ENCODE measurements around the gene GDAP1L1. TPM values are rescaled to one million over a fixed set of nuclear protein-coding genes. Genes with fewer than 3 reads are reported as not detected.
A peak's percentile ranks its signal among the peaks of the same experiment; 100 is the strongest.

Gene GDAP1L1
- total RNA-seq, 1 donor from 2014 or later, result 1.7 TPM

DNA sequence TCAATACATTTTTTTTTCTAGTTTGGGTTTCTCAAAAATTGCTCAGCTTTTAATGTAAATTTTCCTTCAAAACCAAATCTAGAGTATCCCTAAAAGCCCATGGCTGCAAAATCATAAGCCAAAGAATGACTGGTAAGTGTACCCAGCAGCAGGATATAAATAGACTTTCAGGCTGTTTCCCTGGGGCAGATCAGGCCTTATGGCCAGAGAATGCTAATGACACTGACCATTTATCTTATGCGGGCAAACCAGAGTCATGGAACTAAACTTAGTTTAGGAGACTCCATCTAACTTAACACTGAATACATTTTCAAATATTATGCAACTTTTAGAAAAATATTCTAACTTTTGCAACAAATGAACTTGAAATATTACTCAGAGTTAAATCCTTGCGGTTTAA is 43.9 kb upstream of the GDAP1L1 start:
- H3K36me3 Mint-ChIP-seq (ENCODE audit: low read depth, unreplicated experiment), result peaks cover 21% of the 10 kb centered on the region
- peaks cover 3% of the 10 kb centered on the region for H3K4me1 Mint-ChIP-seq (ENCODE audit: unreplicated experiment)
- H3K4me3 Mint-ChIP-seq (ENCODE audit: unreplicated experiment), result no peak overlapping the region
- no peak for DNase-seq (ENCODE audit: low spot score)
- peak overlapping the region; percentile 22 for H3K27ac Mint-ChIP-seq (ENCODE audit: unreplicated experiment)
- no peaks in the 10 kb centered on the region for H3K9me3 Mint-ChIP-seq (ENCODE audit: unreplicated experiment)
- no peaks in the 10 kb centered on the region for H3K27me3 Mint-ChIP-seq (ENCODE audit: unreplicated experiment)
- TF ChIP-seq CTCF (IDR thresholded peaks at IDR 0.05; ENCODE audit: unreplicated experiment), result no peak

- peaks cover 2% of the 10 kb centered on the region for H3K27me3 Mint-ChIP-seq (ENCODE audit: unreplicated experiment)
- H3K9me3 Mint-ChIP-seq (ENCODE audit: unreplicated experiment), result no peaks in the 10 kb centered on the region
- no peak for DNase-seq (ENCODE audit: low spot score)
- peaks cover 21% of the 10 kb centered on the region for H3K36me3 Mint-ChIP-seq (ENCODE audit: low read depth, unreplicated experiment)
- no peak for TF ChIP-seq CTCF (IDR thresholded peaks at IDR 0.05; ENCODE audit: unreplicated experiment)
- H3K4me1 Mint-ChIP-seq (ENCODE audit: unreplicated experiment), result peaks cover 13% of the 10 kb centered on the region
- no peak overlapping the region for H3K27ac Mint-ChIP-seq (ENCODE audit: unreplicated experiment)
- no peak overlapping the region for H3K4me3 Mint-ChIP-seq (ENCODE audit: unreplicated experiment)
Measured at GRCh38 chr20:44204156-44204831, 42.8 kb upstream of the GDAP1L1 start.

GRCh38 chr20:44204832-44205215 is 42.3 kb upstream of the GDAP1L1 start:
- H3K9me3 Mint-ChIP-seq (ENCODE audit: unreplicated experiment), result no peaks in the 10 kb centered on the region
- H3K27me3 Mint-ChIP-seq (ENCODE audit: unreplicated experiment), result peaks cover 6% of the 10 kb centered on the region
- peaks cover 20% of the 10 kb centered on the region for H3K36me3 Mint-ChIP-seq (ENCODE audit: low read depth, unreplicated experiment)
- H3K4me1 Mint-ChIP-seq (ENCODE audit: unreplicated experiment), result peaks cover 18% of the 10 kb centered on the region
- H3K27ac Mint-ChIP-seq (ENCODE audit: unreplicated experiment), result no peak overlapping the region
- TF ChIP-seq CTCF (IDR thresholded peaks at IDR 0.05; ENCODE audit: unreplicated experiment), result no peak
- DNase-seq (ENCODE audit: low spot score), result no peak
- H3K4me3 Mint-ChIP-seq (ENCODE audit: unreplicated experiment), result no peak overlapping the region

DNA sequence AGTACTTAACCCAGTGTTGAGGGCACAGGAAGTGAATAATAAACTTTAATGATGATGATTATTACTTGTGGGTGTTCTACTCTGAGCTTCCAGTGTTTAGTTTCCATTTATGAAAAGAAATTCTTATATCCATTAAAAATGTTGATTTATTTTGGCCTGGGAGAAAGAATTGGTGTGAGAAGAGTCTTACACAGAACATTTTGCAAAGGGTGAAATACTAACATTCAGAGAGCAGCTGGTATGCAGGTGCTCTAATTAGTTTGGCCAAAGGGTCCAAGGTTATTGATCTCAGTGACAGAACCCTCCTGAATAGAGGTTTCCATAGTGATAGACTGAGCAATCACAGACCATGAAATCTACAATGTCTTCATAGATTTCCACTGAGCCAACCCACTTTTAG is 41.0 kb upstream of the GDAP1L1 start:
- TF ChIP-seq CTCF (IDR thresholded peaks at IDR 0.05; ENCODE audit: unreplicated experiment), result no peak
- H3K4me3 Mint-ChIP-seq (ENCODE audit: unreplicated experiment), result no peak overlapping the region
- H3K27ac Mint-ChIP-seq (ENCODE audit: unreplicated experiment), result no peak overlapping the region
- H3K27me3 Mint-ChIP-seq (ENCODE audit: unreplicated experiment), result peaks cover 9% of the 10 kb centered on the region
- DNase-seq (ENCODE audit: low spot score), result no peak
- H3K9me3 Mint-ChIP-seq (ENCODE audit: unreplicated experiment), result no peaks in the 10 kb centered on the region
- H3K4me1 Mint-ChIP-seq (ENCODE audit: unreplicated experiment), result peaks cover 25% of the 10 kb centered on the region
- peaks cover 17% of the 10 kb centered on the region for H3K36me3 Mint-ChIP-seq (ENCODE audit: low read depth, unreplicated experiment)

GRCh38 chr20:44207126-44207723 is 39.9 kb upstream of the GDAP1L1 start:
- peaks cover 30% of the 10 kb centered on the region for H3K4me1 Mint-ChIP-seq (ENCODE audit: unreplicated experiment)
- no peak for DNase-seq (ENCODE audit: low spot score)
- no peak for TF ChIP-seq CTCF (IDR thresholded peaks at IDR 0.05; ENCODE audit: unreplicated experiment)
- peaks cover 11% of the 10 kb centered on the region for H3K27me3 Mint-ChIP-seq (ENCODE audit: unreplicated experiment)
- H3K27ac Mint-ChIP-seq (ENCODE audit: unreplicated experiment), result no peak overlapping the region
- no peaks in the 10 kb centered on the region for H3K9me3 Mint-ChIP-seq (ENCODE audit: unreplicated experiment)
- peaks cover 16% of the 10 kb centered on the region for H3K36me3 Mint-ChIP-seq (ENCODE audit: low read depth, unreplicated experiment)
- no peak overlapping the region for H3K4me3 Mint-ChIP-seq (ENCODE audit: unreplicated experiment)

Data from endothelial cell (in vitro differentiated cells).